ENCODE data around the gene TMUB2.

TMUB2 gene

GRCh38 chr17:44220213-44221083 lies 33.7 kb downstream of the TMUB2 start:
- Histone ChIP-seq H3K9me3 (ENCODE audit: insufficient read depth, low read length) (no peaks in the 10 kb centered on the region), H3K9ac (ENCODE audit: low read length) (peak overlapping the region; percentile 99), H3K27ac (ENCODE audit: low read length) (peak overlapping the region; percentile 95), H2AFZ (ENCODE audit: low read depth, low read length) (no peak overlapping the region), H3K79me2 (ENCODE audit: low read length) (peaks cover 55% of the 10 kb centered on the region), H3K4me1 (ENCODE audit: low read length) (peaks cover 29% of the 10 kb centered on the region), H3K4me3 (ENCODE audit: low read length) (peak overlapping the region; percentile 97), H3K4me2 (ENCODE audit: low read length) (peak overlapping the region; percentile 85), H4K20me1 (ENCODE audit: insufficient read depth, low read length) (no peaks in the 10 kb centered on the region), H3K36me3 (replicated peaks; ENCODE audit: low read depth, low read length) (peaks cover 15% of the 10 kb centered on the region), H3K27me3 (ENCODE audit: low read depth, low read length) (no peaks in the 10 kb centered on the region)
- TF ChIP-seq EZH2phosphoT487 (IDR thresholded peaks at IDR 0.05; ENCODE audit: low read depth) (no peak), CTCF (IDR thresholded peaks at IDR 0.05; ENCODE audit: low read depth, low read length) (no peak)

- no peaks in the 10 kb centered on the region for H3K9me3 ChIP-seq (ENCODE audit: insufficient read depth, low read length)
- peak overlapping the region; percentile 99 for H3K9ac ChIP-seq (ENCODE audit: low read length)
- peaks cover 47% of the 10 kb centered on the region for H3K79me2 ChIP-seq (ENCODE audit: low read length)
- H3K4me2 ChIP-seq (ENCODE audit: low read length), result peak overlapping the region; percentile 85
- no peak for TF ChIP-seq CTCF (IDR thresholded peaks at IDR 0.05; ENCODE audit: low read depth, low read length)
- TF ChIP-seq EZH2phosphoT487 (IDR thresholded peaks at IDR 0.05; ENCODE audit: low read depth), result no peak
- H2AFZ ChIP-seq (ENCODE audit: low read depth, low read length), result no peak overlapping the region
- peaks cover 9% of the 10 kb centered on the region for H3K36me3 ChIP-seq (replicated peaks; ENCODE audit: low read depth, low read length)
- H4K20me1 ChIP-seq (ENCODE audit: insufficient read depth, low read length), result no peaks in the 10 kb centered on the region
- peak overlapping the region; percentile 95 for H3K27ac ChIP-seq (ENCODE audit: low read length)
- H3K4me1 ChIP-seq (ENCODE audit: low read length), result peaks cover 21% of the 10 kb centered on the region
- H3K27me3 ChIP-seq (ENCODE audit: low read depth, low read length), result no peaks in the 10 kb centered on the region
- peak overlapping the region; percentile 97 for H3K4me3 ChIP-seq (ENCODE audit: low read length)
Measured at GRCh38 chr17:44221084-44221861, 34.5 kb downstream of the TMUB2 start.

GRCh38 chr17:44221862-44222111 lies 35.0 kb downstream of the TMUB2 start:
- H3K79me2 ChIP-seq (ENCODE audit: low read length), result peaks cover 42% of the 10 kb centered on the region
- H3K9ac ChIP-seq (ENCODE audit: low read length), result peak overlapping the region; percentile 99
- H3K9me3 ChIP-seq (ENCODE audit: insufficient read depth, low read length), result no peaks in the 10 kb centered on the region
- peaks cover 5% of the 10 kb centered on the region for H3K36me3 ChIP-seq (replicated peaks; ENCODE audit: low read depth, low read length)
- peak overlapping the region; percentile 95 for H3K27ac ChIP-seq (ENCODE audit: low read length)
- peaks cover 16% of the 10 kb centered on the region for H3K4me1 ChIP-seq (ENCODE audit: low read length)
- TF ChIP-seq CTCF (IDR thresholded peaks at IDR 0.05; ENCODE audit: low read depth, low read length), result no peak
- TF ChIP-seq EZH2phosphoT487 (IDR thresholded peaks at IDR 0.05; ENCODE audit: low read depth), result no peak
- H3K4me2 ChIP-seq (ENCODE audit: low read length), result peak overlapping the region; percentile 85
- H2AFZ ChIP-seq (ENCODE audit: low read depth, low read length), result no peak overlapping the region
- no peaks in the 10 kb centered on the region for H3K27me3 ChIP-seq (ENCODE audit: low read depth, low read length)
- H4K20me1 ChIP-seq (ENCODE audit: insufficient read depth, low read length), result no peaks in the 10 kb centered on the region
- peak overlapping the region; percentile 97 for H3K4me3 ChIP-seq (ENCODE audit: low read length)
